Stimulated activated CD4-positive, alpha-beta T cell treated with anti-CD3 and anti-CD28 coated beads, Interleukin-2, amount 100 ng/mL, for 48 hours (primary cell): ENCODE results near the gene COBLL1.
"Not testable (repeated sequence)": the region's sequence is repeated elsewhere in the genome, so short reads cannot be mapped to it uniquely, and the experiment has no call there.

Source experiments
- DNase-seq, 2 donors: peaks; one replicate each; pipeline ENCODE4 v3.0.0-alpha.2; 2020

Gene COBLL1

DNA sequence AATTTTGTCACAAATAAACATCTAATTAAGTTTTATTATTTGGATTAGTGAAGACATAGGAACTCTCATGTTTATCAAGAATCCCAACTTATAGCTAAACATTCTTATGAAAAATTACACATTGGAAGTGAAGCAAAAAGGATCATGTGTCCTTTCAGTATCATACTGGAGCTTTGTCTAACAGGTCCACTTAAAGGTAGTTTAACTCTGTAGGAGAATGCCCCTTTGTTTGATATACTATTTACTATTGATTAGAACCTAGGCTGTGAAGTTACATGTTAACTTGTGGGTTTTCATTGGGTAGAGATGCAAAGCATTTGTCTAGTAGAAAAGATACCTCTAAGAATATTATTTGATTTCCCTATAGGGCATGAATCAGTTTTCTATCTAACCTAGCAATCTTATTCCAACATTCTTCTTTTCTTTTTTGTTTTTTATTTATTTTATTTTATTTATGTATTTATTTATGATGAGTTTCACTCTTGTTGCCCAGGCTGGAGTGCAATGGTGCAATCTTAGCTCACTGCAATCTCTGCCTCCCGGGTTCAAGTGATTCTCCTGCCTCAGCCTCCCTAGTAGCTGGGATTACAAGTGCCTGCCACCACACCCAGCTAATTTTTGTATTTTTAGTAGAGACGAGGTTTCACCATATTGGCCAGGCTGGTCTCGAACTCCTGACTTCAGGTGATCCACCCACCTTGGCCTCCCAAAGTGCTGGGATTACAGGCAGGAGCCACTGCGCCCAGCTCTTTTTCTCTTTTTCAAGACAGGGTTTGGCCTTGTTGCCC is 18.5 kb upstream of the COBLL1 start:
- not testable (repeated sequence) for DNase-seq

DNA sequence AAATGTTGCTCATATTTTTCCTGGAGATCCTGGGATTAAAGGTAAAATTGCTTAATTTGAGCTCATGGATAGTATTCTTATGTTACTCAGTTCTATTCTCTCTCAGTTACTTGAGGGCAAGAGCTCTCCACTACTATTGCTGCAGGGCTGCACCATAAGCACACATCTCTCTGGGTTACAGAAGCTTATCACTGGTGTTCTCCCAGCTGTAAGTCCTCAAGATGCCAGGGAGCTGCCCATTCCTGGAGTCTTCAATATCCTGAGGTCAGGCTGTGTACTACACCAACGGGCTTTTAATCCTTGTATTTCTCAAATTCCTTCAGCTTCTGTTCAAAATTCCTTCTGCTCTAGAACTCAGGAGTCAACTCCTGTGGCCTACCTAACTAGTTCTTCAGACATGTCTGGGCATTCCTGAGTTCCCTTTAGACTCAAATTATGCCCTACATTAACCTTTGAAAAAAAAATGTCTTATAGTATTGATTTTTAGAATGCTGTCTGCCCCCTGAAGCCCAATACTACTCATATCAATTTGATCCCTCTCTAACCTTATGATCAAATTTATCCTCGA is 17.7 kb upstream of the COBLL1 start:
- DNase-seq, result no peak

DNA sequence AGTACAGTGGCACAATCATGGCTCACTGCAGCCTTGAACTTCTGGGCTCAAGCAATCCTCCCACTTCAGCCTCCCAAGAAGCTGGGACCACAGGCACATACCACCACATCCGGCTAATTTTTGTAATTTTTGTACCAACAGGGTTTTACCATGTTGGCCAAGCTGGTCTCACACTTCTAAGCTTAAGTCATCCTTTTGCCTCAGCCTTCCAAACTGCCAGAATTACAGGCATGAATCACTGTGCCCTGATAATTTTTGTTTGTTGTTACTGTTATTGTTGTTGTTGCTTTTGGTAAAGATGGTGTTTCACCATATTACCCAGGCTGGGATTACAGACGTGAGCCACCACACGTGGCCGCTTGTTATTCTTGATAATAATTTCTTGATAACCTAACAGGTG is 10.5 kb upstream of the COBLL1 start:
- no peak for DNase-seq

DNA sequence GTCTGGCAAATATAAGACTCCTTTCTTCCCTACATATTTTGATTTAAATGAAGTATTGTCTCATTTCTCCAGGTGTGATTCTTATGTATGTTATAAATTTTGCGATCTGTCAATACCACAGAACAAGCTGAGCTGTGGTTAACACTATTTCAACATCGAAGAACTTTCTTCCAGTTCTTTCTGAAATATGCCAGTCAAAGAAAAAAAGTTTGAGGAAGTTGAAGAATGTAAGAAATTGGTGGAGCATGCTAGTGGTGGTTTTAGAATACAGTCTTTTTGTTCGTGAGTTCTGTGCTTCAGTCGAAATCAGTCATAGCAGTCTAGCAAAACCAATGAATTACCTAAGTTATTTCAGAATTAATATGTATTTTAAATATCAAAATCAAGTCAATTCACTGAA is 8.6 kb upstream of the COBLL1 start:
- DNase-seq, result no peak

DNA sequence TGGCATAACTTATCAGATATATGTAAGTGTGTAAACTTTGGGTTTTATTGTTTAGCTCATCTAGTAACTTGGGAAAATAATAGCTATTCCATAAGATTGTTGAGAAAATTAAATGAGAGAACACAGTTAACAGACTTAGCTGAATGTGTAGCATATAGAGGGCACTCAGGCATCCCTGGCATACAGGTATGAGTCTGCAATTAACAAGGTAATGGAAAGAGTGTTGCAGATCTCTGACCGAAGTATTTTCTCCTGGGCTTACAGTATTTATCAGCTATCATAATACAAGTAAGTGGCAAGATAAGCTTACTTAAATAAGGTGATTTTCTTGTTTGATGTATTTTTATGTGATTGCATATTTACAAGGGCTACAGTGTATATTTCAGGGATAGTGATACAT is 7.9 kb upstream of the COBLL1 start:
- DNase-seq, result no peak

DNA sequence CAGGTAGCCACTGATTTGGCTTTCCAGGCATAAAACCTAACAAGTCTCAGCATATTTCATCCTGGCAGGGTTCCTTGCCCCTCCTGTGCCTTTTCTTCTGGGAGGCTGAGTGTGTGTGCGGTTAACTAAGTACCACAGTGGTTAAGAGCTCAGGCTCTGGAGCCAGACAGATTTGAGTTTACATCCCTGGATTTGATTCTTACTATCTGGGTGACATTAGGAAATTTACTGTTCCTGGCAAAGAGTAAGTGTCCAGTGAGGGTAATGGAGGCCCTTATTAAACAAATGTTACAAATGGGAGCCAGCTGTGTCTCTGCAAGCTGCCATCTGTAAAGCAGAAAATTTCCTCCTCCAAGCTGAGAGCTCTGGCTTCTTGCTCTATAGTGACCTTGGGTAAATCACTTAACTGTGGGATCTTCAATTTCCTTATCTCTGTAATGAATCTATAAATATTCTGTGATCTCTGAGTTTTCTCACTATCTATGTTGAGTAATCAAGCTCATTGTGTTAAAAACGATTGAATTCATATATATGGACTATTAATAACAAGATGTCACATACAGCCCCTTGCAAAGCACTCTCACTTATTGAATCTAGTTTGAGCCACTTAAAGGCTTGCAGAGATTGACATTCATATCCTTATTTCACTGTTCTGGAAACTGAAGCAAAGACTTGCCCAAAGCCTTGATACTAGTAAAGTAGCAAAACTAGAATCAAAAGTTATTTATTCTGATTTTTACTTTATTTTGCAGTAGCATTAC is 6.5 kb upstream of the COBLL1 start:
- DNase-seq, result no peak

DNA sequence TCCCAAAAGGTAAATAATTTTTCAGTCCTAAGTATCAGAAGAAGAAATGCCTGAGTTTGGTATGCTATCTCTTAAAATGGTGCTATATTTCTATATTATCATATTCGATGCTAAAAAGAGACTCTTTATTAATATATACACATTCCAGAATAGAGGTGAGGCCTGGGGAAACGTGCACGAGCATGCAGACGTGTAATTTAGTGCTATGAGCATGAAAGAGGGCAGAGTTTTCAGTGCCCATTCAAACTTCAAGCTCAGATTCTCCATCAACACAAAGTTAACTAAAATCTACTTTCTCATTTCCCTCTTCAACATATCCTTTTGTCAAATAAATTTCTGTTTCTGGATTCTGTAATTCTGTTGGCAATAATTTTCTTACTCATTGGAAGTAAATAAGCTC is 5.7 kb upstream of the COBLL1 start:
- no peak for DNase-seq

DNA sequence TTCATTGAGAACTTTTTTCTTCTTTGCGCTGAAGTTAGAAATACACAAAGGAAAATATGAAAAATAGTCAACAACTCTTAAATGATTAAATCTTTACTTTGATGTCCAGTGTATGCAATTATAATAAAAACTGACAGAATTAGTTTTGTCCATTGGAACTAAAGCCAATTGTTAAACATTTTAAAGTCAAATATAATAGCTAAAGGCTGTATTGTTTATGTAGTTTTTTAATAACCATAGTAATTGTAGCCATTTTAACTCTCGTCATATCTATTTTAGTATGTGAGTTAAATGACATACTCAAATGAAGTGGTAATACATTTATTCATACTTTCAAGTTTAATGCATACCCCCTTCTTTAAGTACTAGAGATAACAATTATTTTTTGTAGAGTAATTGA is 4.7 kb upstream of the COBLL1 start:
- DNase-seq, result no peak

DNA sequence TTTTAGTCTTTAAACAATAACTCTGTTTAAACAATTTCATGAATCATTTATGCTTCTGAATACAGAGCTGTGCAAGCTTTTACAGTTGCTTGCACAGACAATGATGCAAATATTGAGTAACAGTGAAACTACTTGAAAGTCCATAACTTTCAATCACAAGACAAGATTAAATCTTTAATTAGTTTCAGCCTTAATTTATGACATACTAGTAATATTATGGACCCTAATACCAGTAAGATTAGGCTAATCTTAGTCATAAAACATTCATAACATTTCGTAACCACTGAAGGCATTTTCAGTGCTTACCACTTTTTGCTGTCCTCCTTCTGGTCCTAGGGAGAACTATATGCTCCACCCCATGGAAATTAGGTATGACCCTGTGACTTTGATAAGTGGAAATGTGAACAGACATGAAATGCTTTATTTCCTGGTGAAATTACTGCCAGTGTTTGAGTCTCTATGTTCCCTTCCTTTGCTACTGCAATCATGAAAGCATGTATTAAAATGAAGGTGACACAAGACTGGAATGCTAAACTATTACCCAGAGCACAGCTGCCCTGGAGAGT is 1.8 kb upstream of the COBLL1 start:
- DNase-seq, result no peak

DNA sequence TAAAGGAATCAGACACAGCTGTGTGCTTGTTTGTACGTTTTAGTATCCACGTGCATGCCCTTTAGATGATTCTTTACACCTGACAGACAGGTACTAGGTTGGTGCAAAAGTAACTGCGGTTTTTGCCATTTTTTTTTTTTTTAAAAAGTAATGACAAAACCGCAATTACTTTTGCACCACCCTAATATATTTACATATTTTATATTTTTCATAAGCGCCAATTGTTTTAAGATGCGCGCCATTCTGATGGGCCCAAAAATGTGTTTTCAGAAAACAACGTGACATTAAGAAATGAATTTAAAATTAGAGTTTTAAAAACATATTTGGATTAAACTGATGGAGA is 972 bp upstream of the COBLL1 start:
- DNase-seq, result no peak

DNA sequence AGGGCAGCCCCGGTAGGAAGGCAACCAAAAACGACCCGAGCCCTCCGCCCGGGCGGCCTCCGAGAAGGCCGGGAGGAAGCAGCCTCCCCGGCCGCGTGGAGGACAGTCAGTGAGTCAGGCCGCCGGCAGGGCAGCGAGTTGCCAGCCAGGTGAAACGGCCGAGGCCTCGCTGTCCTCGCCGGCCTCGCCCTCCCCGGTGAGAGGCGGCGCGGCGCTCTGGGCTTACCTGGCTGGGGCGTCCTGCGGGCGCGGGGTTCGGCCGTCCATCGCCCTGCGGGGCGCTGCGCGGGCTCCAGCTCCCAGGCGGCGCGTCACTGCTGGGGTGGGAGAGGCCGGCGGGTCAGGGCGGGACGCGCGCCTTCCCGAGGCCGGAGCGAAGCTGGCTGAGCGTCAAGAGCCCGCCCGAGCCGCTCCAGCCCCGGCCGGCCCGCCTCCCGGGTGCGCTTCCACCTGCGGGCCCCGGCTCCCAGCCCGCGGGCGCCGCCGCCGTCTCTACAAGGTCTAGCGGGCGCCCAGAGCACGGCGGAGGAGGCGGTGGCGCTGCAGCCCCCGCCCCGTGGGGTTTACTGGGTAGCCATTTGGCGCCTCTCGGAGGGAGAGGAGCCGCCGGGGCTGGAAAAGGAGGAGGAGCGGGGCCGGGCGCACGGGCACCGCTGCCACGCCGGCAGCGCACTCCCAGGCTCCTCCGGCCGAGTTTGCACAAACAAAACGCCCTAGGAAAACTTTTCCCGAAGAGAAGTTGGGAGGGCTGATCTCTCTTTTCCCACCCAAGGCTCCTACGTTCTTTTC is 499 bp downstream of the COBLL1 start:
- DNase-seq, result peak; percentile 5 to 15

DNA sequence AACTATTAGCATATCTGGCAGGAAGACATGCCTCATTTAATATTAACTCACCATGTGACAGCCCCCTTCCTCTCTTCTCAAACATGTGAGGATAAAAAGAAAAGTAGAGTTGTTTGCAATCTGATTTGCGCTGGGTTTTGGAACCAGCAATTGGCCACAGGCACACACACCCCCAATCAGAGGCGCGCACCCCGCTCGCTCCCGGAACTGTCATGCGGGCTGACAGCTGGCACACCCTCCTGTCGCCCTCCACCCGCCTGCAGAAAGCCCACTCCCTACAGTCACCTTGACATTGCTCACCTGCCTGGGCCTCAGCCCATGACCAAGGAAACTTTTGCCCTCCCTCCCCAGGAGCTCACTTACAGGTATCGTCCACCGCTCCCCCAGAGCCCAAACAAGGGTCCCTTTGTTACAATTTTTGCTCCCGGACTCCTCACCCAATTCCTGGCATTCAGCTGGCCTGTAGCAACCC is 1.1 kb downstream of the COBLL1 start:
- DNase-seq, result no peak

DNA sequence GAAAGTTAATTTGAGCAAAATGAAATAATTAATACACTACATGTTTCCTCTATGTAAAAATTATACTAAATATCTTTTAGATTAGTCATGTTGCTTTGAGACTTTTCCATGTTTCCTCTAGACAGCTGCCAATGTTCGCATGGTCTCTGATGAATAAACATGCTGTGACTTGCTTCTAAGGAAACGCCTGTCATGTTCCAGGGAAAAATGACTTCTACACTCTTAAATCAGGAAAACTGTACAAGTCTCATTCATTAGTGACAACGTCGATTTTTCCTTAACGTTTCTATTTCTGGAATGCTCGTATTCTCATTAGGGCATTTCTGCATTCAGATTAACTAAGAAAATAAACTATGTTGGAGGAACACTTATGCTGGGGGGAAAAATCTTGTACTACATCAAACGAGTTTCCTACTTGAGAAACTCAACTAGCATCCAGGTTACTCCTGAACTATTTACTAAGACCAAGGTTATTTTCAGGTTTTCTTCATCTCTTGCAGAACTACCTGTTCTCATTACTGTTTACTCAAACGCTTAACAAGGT is 1.6 kb downstream of the COBLL1 start:
- no peak for DNase-seq

DNA sequence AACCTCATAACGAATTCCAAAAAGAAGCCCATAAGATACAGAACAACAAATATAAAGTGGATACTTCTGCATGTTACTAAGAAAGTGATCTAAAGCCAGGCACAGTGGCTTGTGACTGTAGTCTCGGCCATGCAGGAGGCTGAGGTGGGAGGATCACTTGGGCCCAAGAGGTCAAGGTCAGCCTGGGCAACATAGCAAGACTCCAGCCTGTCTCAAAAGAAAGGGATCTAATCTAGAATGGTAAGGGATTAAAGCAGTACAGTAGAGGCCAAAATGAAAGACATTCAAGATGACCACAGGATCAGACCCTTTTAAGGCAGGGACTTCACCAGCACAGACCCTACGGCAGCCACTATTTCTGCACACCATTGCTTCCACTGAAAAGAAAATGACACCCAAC is 3.8 kb downstream of the COBLL1 start:
- DNase-seq, result no peak

DNA sequence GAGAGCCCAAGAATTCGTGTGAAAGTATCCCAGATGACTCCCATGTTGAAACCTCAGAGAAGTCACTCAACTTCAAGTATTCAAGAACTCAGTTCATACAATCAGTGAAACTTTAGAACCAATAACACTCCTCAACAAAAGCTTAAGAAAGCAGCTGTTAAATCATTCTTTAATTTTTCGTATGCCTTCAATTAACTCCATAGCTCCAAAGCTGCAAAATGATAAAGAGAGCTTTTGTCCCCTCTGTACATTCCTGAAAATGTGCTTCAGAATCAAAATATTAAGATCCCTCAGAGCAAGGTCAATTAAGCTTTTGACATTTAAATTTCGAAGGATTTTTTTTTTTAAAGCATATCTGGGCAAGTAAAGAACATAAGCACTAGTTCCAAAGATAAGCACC is 4.7 kb downstream of the COBLL1 start:
- no peak for DNase-seq

DNA sequence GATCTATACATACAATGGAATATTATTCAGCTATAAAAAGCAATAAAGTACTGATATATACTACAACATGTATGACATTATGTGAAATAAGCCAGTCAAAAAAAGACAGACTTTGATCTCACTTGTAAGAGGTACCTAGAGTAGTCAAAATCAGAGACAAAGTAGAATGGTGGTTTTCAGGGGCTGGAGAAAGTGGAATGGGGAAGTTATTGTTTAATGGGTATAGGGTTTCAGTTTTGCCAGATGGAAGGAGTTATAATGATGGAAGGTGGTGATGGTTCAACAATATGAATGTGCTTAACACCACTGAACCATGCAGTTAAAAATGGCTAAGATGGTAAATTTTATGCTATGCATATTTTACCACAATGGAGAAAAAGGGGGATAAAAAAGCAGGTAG is 6.3 kb downstream of the COBLL1 start:
- no peak for DNase-seq

DNA sequence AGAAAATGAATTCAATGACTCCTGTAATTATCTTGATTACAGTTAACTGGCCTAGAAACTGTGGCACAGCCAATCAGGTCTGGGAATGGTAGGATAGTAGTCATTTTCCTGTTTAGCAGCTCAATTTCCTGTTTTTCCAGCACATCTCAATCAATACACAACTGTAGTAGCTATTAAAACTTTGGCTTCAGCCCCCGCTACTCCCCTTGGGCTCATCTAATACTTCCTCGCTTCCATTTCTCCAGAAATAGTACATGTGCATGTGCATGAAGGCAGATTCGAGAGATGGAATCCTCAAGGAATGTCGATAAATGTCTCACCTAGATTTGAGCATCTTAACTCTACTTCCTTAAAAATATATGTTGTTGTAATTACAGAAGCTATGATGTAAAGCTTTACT is 9.7 kb downstream of the COBLL1 start:
- DNase-seq, result no peak

DNA sequence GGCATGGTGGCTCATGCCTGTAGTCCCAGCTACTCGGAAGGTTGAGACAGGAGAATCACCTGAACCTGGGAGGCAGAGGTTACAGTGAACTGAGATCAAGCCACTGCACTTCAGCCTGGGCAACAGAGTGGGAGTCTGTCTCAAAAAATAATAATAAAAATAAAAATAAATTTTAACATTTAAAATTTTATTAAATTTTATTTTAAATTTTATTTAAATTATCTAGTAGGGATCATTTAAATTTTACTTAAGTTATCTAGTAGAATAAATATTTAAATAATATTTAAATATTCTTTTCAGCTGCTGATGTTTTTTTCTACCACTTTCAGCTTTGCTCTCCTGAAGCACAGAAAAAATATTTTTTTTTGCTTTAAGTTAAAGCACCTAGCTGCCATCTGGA is 10.4 kb downstream of the COBLL1 start:
- DNase-seq, result no peak

DNA sequence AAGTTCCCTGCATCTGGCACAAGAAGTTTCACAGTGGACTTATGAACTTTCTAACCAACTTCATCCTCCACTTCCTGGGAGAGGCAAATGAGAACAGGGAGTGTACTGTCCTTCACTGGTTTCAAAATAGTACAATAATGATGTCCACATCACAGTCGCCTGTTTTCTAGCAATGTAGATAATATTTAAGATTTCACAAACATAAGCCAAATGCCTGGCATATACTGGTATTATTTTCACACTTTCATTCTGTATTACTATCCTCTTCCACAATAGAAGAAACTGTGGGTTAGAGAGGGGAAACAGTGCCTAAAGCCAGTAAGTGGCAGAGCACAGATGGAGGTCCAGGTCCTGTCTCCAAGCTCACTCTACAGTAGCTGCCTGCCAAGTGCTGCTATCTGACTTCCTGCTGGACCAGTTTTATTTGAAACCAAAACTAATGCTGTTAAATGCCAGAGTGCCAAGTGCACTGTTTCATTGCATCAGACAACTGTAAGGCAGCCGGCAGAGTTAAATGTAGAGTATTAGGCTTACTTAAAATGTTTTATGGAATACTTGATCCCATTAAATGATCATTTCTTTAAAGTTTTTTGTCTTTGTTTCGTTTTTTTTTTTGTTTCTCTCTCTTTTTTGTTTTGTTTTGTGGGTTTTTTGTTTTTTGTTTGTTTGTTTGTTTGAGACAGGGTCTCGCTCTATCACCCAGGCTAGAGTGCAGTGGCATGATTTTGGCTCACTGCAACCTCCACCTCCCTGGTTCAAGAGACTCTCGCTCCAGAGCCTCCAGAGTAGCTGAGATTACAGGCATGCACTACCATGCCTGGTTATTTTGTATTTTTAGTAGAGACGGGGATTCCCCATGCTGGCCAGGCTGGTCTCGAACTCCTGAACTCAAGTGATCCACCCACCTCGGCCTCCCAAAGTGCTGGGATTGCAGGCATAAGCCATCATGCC is 15.1 kb downstream of the COBLL1 start:
- no peak for DNase-seq

DNA sequence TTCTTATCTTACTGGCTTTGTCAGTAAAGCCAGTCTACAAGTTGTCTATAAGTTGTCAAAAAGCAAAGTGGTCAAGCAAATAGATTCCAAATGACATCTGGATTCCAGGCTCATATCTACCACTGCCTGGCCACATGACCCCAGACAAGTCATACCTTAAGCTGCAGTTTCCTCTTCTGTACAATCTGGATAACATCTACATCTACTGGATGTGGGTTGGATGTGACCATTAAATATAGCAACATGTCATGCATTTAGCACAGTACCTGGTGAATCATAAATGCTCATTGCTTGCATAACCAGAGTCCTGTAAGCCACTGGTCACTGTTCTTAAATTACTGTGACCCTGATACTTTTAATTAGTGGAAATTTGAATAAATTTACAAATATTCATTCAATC is 16.8 kb downstream of the COBLL1 start:
- DNase-seq, result no peak

DNA sequence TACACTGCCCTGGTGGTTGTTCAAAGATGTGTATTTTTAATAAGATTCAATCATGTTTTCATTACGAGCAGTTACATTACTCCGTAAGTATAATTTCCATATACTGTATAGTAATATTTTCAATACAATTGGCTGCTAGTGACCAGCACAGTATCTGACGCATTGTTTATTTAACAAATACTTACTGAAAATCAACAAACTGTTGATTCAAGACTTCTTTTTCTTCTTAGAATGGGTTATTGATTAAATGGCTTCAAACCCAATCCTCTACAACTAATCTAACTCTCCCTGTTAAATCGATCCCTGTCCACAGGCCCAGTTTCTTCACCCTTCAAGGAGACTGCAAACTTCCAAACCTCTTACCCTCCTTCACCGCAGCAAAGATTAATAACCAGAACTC is 18.5 kb downstream of the COBLL1 start:
- DNase-seq, result no peak

DNA sequence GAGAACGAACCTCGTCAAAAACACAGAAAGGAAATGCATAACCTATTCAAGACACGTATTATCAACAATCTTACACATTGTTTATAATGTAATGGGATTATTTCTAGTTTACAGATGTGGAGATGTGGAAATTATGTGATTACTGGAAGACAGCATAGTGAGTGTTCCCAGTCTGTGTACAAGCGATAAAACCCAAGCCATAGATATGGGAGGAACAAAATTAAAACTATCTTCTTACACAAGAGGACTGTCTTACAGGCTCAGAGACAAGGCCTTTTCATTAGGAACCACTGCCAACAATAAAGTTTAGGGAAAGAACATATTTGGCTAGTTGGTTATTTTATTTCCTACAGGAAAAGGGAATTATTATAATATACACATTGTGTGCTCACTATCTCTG is 20.3 kb downstream of the COBLL1 start:
- DNase-seq, result no peak
